CD4-positive, alpha-beta T cell treated with Interleukin-17A for 4 hours (primary cell): Measurements from ENCODE around the gene TXNRD1.
A peak's percentile ranks its signal among the peaks of the same experiment; 100 is the strongest.
"Not testable (repeated sequence)": the region's sequence is repeated elsewhere in the genome, so short reads cannot be mapped to it uniquely, and the experiment has no call there.

Experiments used
- DNase-seq: peaks from one replicate; pipeline ENCODE4 v3.0.0-alpha.2; 2020; ENCODE audit warnings: mixed read lengths

Gene TXNRD1

GRCh38 chr12:104285740-104286515 lies 70.3 kb downstream of the TXNRD1 start:
- DNase-seq: peak; percentile 16

- DNase-seq: peak; percentile 91
Observed at GRCh38 chr12:104286516-104287482, 71.2 kb downstream of the TXNRD1 start.

- DNase-seq: peak; percentile 88
Observed at GRCh38 chr12:104288635-104289274, 73.2 kb downstream of the TXNRD1 start.

GRCh38 chr12:104290320-104290719 lies 74.7 kb downstream of the TXNRD1 start:
- DNase-seq: no peak

GRCh38 chr12:104290855-104291254 lies 75.3 kb downstream of the TXNRD1 start:
- DNase-seq: no peak

GRCh38 chr12:104291867-104292524 lies 76.4 kb downstream of the TXNRD1 start:
- DNase-seq: no peak

GRCh38 chr12:104292872-104293794 lies 77.6 kb downstream of the TXNRD1 start:
- no peak for DNase-seq

- DNase-seq: not testable (repeated sequence)
Observed at GRCh38 chr12:104294158-104294859, 78.7 kb downstream of the TXNRD1 start.

- no peak for DNase-seq
Observed at GRCh38 chr12:104294927-104295668, 79.5 kb downstream of the TXNRD1 start.

- DNase-seq: no peak
Observed at GRCh38 chr12:104295954-104296353, 80.4 kb downstream of the TXNRD1 start.

GRCh38 chr12:104296718-104297117 lies 81.1 kb downstream of the TXNRD1 start:
- no peak for DNase-seq

GRCh38 chr12:104297477-104298113 lies 82.0 kb downstream of the TXNRD1 start:
- DNase-seq: no peak

- DNase-seq: no peak
Observed at GRCh38 chr12:104299842-104300481, 84.4 kb downstream of the TXNRD1 start.

- DNase-seq: peak; percentile 94
Observed at GRCh38 chr12:104303538-104304151, 88.1 kb downstream of the TXNRD1 start, which contains the start of gene EID3. Gene EID3, plus strand, starts transcription at chr12:104303739. Its CDS starts 196 bp downstream, at chr12:104303935.

- no peak for DNase-seq
Observed at GRCh38 chr12:104304261-104305009, 88.9 kb downstream of the TXNRD1 start.

- no peak for DNase-seq
Observed at GRCh38 chr12:104305349-104305748, 89.8 kb downstream of the TXNRD1 start.

GRCh38 chr12:104306376-104306775 lies 90.8 kb downstream of the TXNRD1 start:
- no peak for DNase-seq
